ENCODE measurements around the gene NRG2. TPM values are rescaled to one million over a fixed set of nuclear protein-coding genes. Genes with fewer than 3 reads are reported as not detected.
A peak's percentile ranks its signal among the peaks of the same experiment; 100 is the strongest.

The NRG2 gene
- total RNA-seq, 4 donors from 2014 or later, result 1.1 to 2.9 (median 1.8) TPM

GRCh38 chr5:140083120-140083519, 40.0 kb upstream of the NRG2 start:
- Histone ChIP-seq H3K27me3 (no peaks in the 10 kb centered on the region), H3K9me3 (no peaks in the 10 kb centered on the region), H3K36me3 (no peaks in the 10 kb centered on the region), H3K27ac (no peak overlapping the region), H3K4me1 (peaks cover 10 to 11% of the 10 kb centered on the region in 2 donors), H3K4me3 (replicated peaks in 1 of 3) (no peak overlapping the region)
- no peak for DNase-seq
- WGBS, 2 donors, result 92 to 93% methylated on average over 1 of the region's 1 CpG
- no peak for TF ChIP-seq POLR2A (IDR thresholded peaks at IDR 0.05)
- TF ChIP-seq, protein P1, sequence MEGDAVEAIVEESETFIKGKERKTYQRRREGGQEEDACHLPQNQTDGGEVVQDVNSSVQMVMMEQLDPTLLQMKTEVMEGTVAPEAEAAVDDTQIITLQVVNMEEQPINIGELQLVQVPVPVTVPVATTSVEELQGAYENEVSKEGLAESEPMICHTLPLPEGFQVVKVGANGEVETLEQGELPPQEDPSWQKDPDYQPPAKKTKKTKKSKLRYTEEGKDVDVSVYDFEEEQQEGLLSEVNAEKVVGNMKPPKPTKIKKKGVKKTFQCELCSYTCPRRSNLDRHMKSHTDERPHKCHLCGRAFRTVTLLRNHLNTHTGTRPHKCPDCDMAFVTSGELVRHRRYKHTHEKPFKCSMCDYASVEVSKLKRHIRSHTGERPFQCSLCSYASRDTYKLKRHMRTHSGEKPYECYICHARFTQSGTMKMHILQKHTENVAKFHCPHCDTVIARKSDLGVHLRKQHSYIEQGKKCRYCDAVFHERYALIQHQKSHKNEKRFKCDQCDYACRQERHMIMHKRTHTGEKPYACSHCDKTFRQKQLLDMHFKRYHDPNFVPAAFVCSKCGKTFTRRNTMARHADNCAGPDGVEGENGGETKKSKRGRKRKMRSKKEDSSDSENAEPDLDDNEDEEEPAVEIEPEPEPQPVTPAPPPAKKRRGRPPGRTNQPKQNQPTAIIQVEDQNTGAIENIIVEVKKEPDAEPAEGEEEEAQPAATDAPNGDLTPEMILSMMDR (IDR thresholded peaks at IDR 0.05), result no peak
- intact Hi-C loops (cut with DNase I), result no loop called here

DNA sequence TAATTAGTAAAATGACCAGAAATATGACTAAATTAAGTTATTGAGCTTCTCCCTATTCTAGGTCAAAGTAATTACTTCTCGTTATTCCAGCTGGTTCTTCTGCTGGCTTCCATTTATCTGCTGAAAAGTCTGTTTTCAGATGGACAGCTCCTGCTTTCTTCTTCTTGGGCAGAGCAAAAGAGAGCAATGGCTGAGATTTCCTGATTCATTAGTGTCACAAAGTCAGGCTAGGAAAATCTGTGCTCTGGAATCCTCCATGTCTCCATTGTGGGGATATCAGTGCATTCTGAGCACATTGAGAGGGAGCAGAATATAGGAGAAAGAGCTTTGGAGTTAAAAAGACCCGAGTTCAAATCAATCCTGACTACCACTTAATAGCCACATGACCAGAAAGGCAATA, 33.7 kb upstream of the NRG2 start:
- Histone ChIP-seq H3K27ac (no peak overlapping the region), H3K9me3 (no peaks in the 10 kb centered on the region), H3K4me1 (no peaks in the 10 kb centered on the region), H3K4me3 (replicated peaks in 1 of 3) (no peak overlapping the region), H3K36me3 (no peaks in the 10 kb centered on the region), H3K27me3 (no peaks in the 10 kb centered on the region)
- intact Hi-C loops (cut with DNase I), result loop anchor here (10.0 kb wide), 1 partner anchor 278 kb away; no protein-coding TSS in a partner anchor
- WGBS, 2 donors, result 67 to 74% methylated on average over 2 of the region's 2 CpGs
- no peak for TF ChIP-seq POLR2A (IDR thresholded peaks at IDR 0.05)
- TF ChIP-seq, protein P1 (IDR thresholded peaks at IDR 0.05), result no peak
- no peak for DNase-seq

DNA sequence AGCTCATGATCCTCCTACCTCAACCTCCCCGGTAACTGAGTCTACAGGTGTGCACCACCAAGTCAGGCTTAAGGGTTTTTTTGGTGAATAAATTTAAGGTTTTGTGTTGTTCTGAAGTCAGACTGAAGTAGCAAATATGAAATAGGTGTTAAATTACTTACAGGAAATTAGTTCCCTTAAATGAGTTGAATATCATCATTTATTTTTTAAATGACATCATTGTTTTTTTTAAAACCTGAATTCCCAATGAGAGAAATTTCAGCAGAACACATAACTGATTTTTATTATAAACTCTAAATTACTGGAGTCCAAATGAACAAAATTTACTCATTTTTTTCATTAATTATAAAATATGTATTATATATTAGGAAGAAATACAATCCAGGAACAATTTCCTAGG, 33.0 kb upstream of the NRG2 start:
- Histone ChIP-seq H3K36me3 (no peaks in the 10 kb centered on the region), H3K4me3 (replicated peaks in 1 of 3) (no peak overlapping the region), H3K9me3 (no peaks in the 10 kb centered on the region), H3K4me1 (no peaks in the 10 kb centered on the region), H3K27me3 (no peaks in the 10 kb centered on the region), H3K27ac (no peak overlapping the region)
- TF ChIP-seq POLR2A (IDR thresholded peaks at IDR 0.05), result no peak
- TF ChIP-seq, protein P1 (IDR thresholded peaks at IDR 0.05), result no peak
- DNase-seq, result no peak
- intact Hi-C loops (cut with DNase I), result loop anchor here (10.0 kb wide), 1 partner anchor 279 kb away; no protein-coding TSS in a partner anchor
- WGBS, 2 donors, result 92 to 100% methylated on average over 1 of the region's 1 CpG

GRCh38 chr5:140075371-140075770, 32.3 kb upstream of the NRG2 start:
- TF ChIP-seq, protein P1 (IDR thresholded peaks at IDR 0.05), result peak in 4 of 6 experiments; percentile 9 to 57 (median 33)
- TF ChIP-seq POLR2A (IDR thresholded peaks at IDR 0.05), result no peak
- H3K9me3 ChIP-seq, result no peaks in the 10 kb centered on the region
- no peaks in the 10 kb centered on the region for H3K27me3 ChIP-seq
- no peak overlapping the region for H3K27ac ChIP-seq
- H3K36me3 ChIP-seq, result no peaks in the 10 kb centered on the region
- intact Hi-C loops (cut with DNase I), result loop anchor here (10.0 kb wide), 1 partner anchor 279 kb away; no protein-coding TSS in a partner anchor
- H3K4me3 ChIP-seq (replicated peaks in 1 of 3), result no peak overlapping the region
- H3K4me1 ChIP-seq, result no peaks in the 10 kb centered on the region
- 36 to 37% methylated on average over 2 of the region's 2 CpGs for WGBS, 2 donors
- DNase-seq, result peak in 1 of 2 donors; percentile 10

- intact Hi-C loops (cut with DNase I), result loop anchor here (5.0 to 10.0 kb wide), 2 partner anchors 84 to 282 kb away; no protein-coding TSS in a partner anchor
- 14 to 17% methylated on average over 4 of the region's 4 CpGs for WGBS, 2 donors
Measured at GRCh38 chr5:140073296-140073695, 30.2 kb upstream of the NRG2 start.

More at GRCh38 chr5:140073296-140073695, 30.2 kb upstream of the NRG2 start:
- DNase-seq, result no peak
- TF ChIP-seq, protein P1 (IDR thresholded peaks at IDR 0.05), result peak in 5 of 6 experiments; percentile 26 to 87 (median 62)
- TF ChIP-seq POLR2A (IDR thresholded peaks at IDR 0.05), result no peak
- Histone ChIP-seq H3K36me3 (no peaks in the 10 kb centered on the region), H3K27me3 (no peaks in the 10 kb centered on the region), H3K4me3 (replicated peaks in 1 of 3) (no peak overlapping the region), H3K9me3 (no peaks in the 10 kb centered on the region), H3K4me1 (no peaks in the 10 kb centered on the region), H3K27ac (no peak overlapping the region)

Measured in thyroid gland (tissue), 4 donors.